Rectal smooth muscle tissue (tissue), 1 donor: ENCODE data around the gene TGM1.
"Not testable (repeated sequence)": the region's sequence is repeated elsewhere in the genome, so short reads cannot be mapped to it uniquely, and the experiment has no call there.

Experiments
- H3K27ac ChIP-seq: one replicate; pipeline ENCODE4 v1.7.0; 2013; ENCODE audit warnings: low read depth, low read length, inconsistent platforms
- H3K27me3 ChIP-seq: one replicate; pipeline ENCODE4 v1.7.0; 2013; ENCODE audit warnings: low read length; ENCODE audit not compliant: control insufficient read depth, insufficient read depth
- H3K36me3 ChIP-seq: one replicate; pipeline ENCODE4 v1.7.0; 2013; ENCODE audit warnings: low read length; ENCODE audit not compliant: control insufficient read depth, insufficient read depth
- H3K4me1 ChIP-seq: one replicate; pipeline ENCODE4 v1.7.0; 2013; ENCODE audit warnings: low read length; ENCODE audit not compliant: control insufficient read depth, insufficient read depth
- H3K4me3 ChIP-seq: one replicate; pipeline ENCODE4 v1.7.0; 2013; ENCODE audit warnings: low read length
- H3K9ac ChIP-seq: one replicate; pipeline ENCODE4 v1.7.0; 2013; ENCODE audit warnings: low read length

Gene TGM1

GRCh38 chr14:24251880-24252288, 11.1 kb downstream of the TGM1 start:
- H3K4me3 ChIP-seq = no peak overlapping the region
- no peaks in the 10 kb centered on the region for H3K36me3 ChIP-seq
- no peaks in the 10 kb centered on the region for H3K27me3 ChIP-seq
- H3K4me1 ChIP-seq = no peaks in the 10 kb centered on the region
- no peak overlapping the region for H3K27ac ChIP-seq
- no peak overlapping the region for H3K9ac ChIP-seq

DNA sequence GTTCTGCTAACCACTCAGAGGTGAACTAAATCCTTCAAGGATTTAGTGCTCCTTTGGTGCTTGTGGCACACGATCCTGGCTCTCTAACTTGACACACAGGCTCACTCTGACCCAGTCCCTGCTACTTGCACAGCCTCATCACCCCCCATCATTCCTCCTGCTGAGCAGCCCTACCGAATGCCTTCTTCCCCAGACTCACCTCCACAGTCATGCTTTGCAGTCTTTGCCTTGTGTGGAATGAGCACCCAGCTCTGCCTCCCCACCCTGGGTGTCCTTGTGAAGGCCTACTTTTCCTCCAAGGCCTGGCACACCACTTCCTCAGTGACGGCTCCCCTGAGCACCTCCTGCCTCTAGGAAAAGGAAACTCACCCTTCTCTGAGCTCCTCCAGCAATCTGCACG, 12.6 kb downstream of the TGM1 start:
- Histone ChIP-seq H3K27ac (no peak overlapping the region), H3K9ac (no peak overlapping the region), H3K27me3 (no peaks in the 10 kb centered on the region), H3K36me3 (no peaks in the 10 kb centered on the region), H3K4me3 (no peak overlapping the region), H3K4me1 (no peaks in the 10 kb centered on the region)

DNA sequence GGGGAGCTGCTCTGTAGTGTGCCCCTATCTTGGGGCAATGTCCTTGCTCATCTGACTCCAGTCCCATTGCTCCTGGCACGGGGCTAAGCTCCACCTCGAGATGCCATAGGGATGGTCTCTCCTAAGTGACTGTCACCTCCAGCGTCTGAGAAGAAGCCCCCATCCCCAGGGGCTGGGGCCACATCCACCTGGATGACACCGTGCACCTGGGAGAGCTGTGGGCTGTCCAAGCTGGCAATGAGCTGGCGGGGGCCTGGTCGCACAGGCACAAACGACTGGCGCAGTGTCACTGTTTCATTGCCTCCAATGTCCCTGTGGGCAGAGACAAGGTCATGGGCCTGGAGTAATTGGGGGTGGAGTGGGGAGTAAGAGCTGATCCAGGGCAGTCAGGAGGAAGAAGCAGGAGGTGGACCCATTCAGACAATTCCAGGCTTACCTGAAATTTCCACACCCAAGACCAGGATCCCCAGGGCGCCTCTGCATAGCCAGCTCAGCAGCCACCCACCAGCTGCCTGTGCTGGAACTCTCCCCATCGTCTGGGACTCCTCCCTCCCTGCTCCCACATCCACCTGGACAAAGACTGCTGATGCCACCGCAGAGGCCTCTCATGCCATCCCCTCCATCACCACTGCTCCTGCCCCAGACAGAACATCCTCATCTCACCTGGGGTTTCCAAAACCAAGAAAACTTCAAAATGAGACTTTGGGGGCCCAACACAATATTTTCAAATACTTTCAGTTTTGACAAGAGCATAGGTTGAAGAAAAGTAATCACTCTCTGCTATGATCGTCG, 13.6 kb downstream of the TGM1 start:
- H3K36me3 ChIP-seq = no peaks in the 10 kb centered on the region
- no peak overlapping the region for H3K9ac ChIP-seq

DNA sequence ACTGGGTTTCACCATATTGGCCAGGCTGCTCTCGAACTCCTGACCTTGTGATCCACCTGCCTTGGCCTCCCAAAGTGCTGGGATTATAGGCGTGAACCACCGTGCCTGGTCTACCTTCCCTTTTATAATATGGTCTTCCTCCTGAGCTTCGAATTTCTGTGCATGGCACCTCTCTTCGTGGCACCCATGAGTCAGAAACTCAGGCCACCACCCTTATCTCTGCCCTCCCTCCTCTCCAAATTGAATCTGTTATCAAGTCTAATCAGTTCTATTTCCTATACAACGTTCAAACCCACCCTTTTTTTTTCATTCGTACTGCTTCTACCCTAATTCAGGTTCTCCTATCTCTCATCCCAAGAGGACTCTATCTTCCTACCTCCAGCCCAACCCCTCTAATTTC, 15.6 kb downstream of the TGM1 start:
- Histone ChIP-seq H3K9ac (no peak overlapping the region), H3K4me3 (no peak overlapping the region), H3K27me3 (no peaks in the 10 kb centered on the region), H3K4me1 (peaks cover 5% of the 10 kb centered on the region), H3K27ac (no peak overlapping the region), H3K36me3 (no peaks in the 10 kb centered on the region)

More for the DNA sequence above, 13.6 kb downstream of the TGM1 start:
- Histone ChIP-seq H3K4me1 (no peaks in the 10 kb centered on the region), H3K27me3 (no peaks in the 10 kb centered on the region), H3K27ac (no peak overlapping the region), H3K4me3 (no peak overlapping the region)

DNA sequence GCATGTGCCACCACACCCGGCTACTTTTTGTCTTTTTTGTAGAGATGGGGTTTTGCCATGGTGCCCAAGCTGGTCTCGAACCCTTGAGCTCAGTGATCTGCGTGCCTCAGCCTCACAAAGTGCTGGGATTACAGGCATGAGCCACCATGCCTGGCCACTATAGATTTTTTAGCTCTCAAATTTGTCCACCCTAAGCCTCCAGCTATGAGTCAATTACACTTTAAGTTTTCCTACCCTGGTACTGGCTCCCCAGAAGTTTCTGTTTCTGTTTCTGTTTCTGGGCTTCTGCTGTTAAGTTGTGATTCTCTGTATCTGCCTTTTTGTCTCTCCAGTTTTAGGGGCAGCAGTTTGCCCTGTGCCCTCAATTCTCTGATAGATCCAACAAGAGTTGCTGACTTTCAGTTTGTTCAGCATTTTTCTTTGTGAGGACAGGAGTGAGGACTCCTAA, 16.2 kb downstream of the TGM1 start:
- H3K4me1 ChIP-seq = peaks cover 5% of the 10 kb centered on the region

DNA sequence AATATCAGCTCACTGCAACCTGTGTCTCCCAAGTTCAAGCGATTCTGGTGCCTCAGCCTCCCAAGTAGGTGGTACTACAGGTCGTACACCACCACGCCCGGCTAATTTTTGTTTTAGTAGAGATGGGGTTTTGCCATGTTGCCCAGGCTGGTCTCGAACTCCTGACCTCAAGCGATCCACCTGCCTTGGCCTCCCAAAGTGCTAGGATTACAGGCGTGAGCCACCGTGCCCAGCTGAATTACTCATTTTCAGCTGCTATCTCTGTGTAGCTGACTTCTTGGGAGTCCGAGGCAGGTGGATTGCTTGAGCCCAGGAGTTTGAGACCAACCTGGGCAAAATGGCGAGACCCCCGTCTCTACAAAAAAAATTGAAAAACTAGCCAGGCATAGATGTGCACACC, 17.6 kb downstream of the TGM1 start:
- peaks cover 12% of the 10 kb centered on the region for H3K4me1 ChIP-seq
- not testable (repeated sequence) for H3K36me3 ChIP-seq, H3K27ac ChIP-seq, H3K4me3 ChIP-seq, H3K27me3 ChIP-seq, H3K9ac ChIP-seq

More for the DNA sequence above, 16.2 kb downstream of the TGM1 start:
- Histone ChIP-seq H3K27me3 (no peaks in the 10 kb centered on the region), H3K4me3 (no peak overlapping the region), H3K9ac (no peak overlapping the region), H3K27ac (no peak overlapping the region), H3K36me3 (no peaks in the 10 kb centered on the region)

DNA sequence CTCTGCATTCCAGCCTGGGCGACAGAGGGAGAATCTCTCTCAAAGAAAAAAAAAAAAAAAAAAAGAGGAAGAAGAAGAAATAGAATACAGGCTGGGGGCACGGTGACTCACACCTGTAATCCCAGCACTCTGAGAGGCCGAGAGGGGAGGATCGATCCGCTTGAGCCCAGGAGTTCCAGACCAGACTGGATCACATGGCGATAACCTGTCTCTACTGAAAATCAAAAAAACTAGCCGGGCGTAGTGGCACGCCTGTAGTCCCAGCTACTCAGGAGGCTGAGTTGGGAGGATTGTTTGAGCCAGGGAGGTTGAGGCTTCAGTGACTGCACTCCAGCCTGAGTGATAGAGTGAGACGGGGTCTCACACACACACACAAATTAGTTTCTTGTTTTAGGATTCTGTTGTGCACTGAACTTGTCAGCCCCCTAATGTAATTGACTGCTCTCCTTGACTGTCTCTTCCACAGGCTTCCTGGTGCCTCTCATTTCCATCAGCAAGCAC, 19.6 kb downstream of the TGM1 start:
- Histone ChIP-seq H3K4me1 (peaks cover 15% of the 10 kb centered on the region), H3K9ac (no peak overlapping the region), H3K27me3 (no peaks in the 10 kb centered on the region), H3K27ac (peak overlapping the region; percentile 100), H3K36me3 (peaks cover 22% of the 10 kb centered on the region), H3K4me3 (peak overlapping the region; percentile 80)

GRCh38 chr14:24241829-24242443, 21.0 kb downstream of the TGM1 start:
- Histone ChIP-seq H3K4me1 (peaks cover 15% of the 10 kb centered on the region), H3K27ac (peak overlapping the region; percentile 100), H3K9ac (peak overlapping the region; percentile 97)

DNA sequence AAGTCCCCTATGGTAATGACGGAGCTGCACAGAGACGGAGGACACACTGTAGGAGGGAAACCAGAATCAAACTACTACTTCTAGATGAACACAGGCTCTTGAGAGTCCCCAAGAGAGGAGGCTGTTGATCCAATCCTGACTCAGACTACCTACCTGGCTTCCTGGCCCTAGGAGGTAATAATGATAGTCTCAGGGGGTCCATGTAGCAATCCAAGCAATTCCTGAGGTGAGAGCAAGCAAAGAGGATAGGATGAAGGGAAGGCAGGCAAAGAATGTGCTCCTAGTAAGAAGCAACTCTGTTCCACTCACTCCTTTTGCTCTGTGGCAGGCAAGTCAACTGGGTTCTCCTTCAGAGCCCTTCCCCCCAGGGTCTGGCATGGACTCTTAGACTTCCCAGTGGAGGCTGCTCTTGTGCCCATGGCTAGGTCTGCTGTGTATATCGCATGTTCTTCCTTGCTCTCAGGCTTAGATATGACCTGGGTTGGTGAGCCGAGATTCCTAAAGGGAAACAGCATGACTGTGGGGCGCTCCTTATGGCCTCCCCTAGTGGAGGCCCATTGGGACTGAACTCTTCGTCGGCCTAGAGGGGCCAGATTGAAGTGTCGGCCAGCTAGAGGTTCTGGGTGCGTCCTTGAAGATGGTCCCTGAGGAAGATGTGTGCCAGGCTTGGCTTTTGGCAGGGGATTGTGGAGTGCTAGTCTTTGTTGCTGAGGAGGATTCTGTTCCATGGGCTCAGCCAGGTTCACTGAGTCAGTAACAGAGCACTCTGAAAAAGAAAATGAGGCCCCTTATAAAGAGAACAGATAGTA, 22.7 kb downstream of the TGM1 start:
- H3K4me1 ChIP-seq = peaks cover 15% of the 10 kb centered on the region
- no peak overlapping the region for H3K27ac ChIP-seq
- no peaks in the 10 kb centered on the region for H3K27me3 ChIP-seq
- no peak overlapping the region for H3K9ac ChIP-seq
- peaks cover 36% of the 10 kb centered on the region for H3K36me3 ChIP-seq
- H3K4me3 ChIP-seq = peak overlapping the region; percentile 7

More at GRCh38 chr14:24241829-24242443, 21.0 kb downstream of the TGM1 start:
- Histone ChIP-seq H3K27me3 (no peaks in the 10 kb centered on the region), H3K4me3 (peak overlapping the region; percentile 80), H3K36me3 (peaks cover 31% of the 10 kb centered on the region)

DNA sequence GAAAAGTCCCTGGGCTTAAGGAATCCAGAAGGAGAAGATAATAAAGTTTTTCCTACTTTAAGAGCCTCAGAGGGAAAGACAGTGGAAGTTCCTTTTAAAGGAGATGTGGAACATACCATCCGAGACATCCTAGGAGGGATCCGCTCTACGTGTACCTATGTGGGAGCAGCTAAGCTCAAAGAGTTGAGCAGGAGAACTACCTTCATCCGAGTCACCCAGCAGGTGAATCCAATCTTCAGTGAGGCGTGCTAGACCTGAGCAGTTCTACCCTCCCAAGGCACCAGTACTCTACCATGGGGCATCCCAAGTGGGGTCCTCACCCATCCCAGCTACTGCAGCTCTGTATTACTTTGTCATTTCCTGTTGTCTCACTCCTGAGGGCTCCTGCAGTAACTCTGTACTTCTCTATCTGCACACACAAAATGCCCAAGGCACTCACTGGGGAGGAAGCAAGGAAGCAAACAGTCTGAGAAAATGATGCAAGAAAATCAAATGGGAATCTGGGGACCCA, 24.4 kb downstream of the TGM1 start:
- Histone ChIP-seq H3K27ac (no peak overlapping the region), H3K27me3 (no peaks in the 10 kb centered on the region), H3K9ac (no peak overlapping the region), H3K36me3 (peaks cover 36% of the 10 kb centered on the region), H3K4me1 (peaks cover 16% of the 10 kb centered on the region), H3K4me3 (no peak overlapping the region)

GRCh38 chr14:24238123-24238522, 24.9 kb downstream of the TGM1 start:
- Histone ChIP-seq H3K27me3 (no peaks in the 10 kb centered on the region), H3K4me1 (peaks cover 17% of the 10 kb centered on the region), H3K36me3 (peaks cover 36% of the 10 kb centered on the region), H3K4me3 (no peak overlapping the region), H3K27ac (no peak overlapping the region), H3K9ac (no peak overlapping the region)

DNA sequence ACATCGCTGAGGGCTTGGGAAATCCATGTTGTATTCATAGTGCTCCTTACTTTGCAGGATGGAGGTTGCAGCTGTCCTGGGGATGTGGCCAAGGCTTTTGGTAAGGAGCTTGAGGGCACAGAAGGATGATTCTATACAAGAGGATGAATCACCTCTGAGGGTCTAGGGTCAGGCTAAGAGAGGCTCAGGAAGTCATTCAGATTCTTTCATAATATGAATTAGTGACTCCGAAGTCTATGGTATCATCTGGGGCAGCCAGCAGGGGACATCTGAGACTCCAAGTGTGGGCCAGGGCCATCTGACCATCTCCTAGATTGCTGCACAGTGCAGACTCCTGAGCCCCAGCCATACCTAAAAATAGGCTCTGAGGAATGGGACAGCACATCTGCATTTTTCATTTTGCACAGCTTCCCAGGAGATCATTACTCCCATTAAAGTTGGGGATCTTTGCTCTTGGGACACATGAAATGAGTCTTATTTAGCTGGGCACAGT, 25.5 kb downstream of the TGM1 start:
- Histone ChIP-seq H3K4me3 (no peak overlapping the region), H3K9ac (no peak overlapping the region), H3K4me1 (peaks cover 17% of the 10 kb centered on the region), H3K36me3 (peaks cover 36% of the 10 kb centered on the region), H3K27me3 (no peaks in the 10 kb centered on the region), H3K27ac (no peak overlapping the region)
